DOHH2 (cell line): ENCODE measurements around the gene TBPL1.

Experiments used
- EZH2phosphoT487 ChIP-seq: fragments of 200-600 bp; sonication (generic); IDR thresholded peaks from 2 replicates; pipeline ENCODE4 v1.6.1; 2017; ENCODE audit warnings: borderline replicate concordance, mild to moderate bottlenecking, antibody characterized with exemption, low read length, moderate library complexity, mixed read lengths
- TF ChIP-seq, protein P1 (sequence below): fragments of 200-600 bp; sonication (generic); IDR thresholded peaks from one replicate; pipeline ENCODE4 v1.5.1; 2014; ENCODE audit warnings: antibody characterized with exemption, mild to moderate bottlenecking, low read depth, low read length; ENCODE audit not compliant: poor library complexity, severe bottlenecking

DNA sequence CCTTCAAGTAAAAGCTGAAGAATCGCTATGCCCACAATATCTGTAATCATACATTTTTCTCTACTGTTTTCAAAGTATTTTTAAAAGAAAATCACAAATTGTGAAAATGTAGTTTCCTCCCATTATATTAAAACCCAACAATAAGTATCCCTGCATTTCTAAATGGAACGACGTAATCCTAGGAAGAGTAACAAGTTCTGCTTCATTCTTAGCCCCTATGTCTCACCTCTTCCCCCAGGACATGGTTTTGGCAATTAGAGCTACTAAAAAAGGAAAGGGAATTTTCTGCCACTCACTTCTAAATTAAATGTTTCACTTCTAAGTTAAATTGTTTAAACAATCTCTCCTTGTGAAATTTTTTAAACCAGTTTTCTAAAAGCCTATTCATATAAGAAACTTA, 47.4 kb downstream of the TBPL1 start:
- TF ChIP-seq, protein P1, sequence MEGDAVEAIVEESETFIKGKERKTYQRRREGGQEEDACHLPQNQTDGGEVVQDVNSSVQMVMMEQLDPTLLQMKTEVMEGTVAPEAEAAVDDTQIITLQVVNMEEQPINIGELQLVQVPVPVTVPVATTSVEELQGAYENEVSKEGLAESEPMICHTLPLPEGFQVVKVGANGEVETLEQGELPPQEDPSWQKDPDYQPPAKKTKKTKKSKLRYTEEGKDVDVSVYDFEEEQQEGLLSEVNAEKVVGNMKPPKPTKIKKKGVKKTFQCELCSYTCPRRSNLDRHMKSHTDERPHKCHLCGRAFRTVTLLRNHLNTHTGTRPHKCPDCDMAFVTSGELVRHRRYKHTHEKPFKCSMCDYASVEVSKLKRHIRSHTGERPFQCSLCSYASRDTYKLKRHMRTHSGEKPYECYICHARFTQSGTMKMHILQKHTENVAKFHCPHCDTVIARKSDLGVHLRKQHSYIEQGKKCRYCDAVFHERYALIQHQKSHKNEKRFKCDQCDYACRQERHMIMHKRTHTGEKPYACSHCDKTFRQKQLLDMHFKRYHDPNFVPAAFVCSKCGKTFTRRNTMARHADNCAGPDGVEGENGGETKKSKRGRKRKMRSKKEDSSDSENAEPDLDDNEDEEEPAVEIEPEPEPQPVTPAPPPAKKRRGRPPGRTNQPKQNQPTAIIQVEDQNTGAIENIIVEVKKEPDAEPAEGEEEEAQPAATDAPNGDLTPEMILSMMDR, result no peak
- no peak for TF ChIP-seq EZH2phosphoT487
